Measurements from ENCODE around the gene OTOF.

OTOF gene

DNA sequence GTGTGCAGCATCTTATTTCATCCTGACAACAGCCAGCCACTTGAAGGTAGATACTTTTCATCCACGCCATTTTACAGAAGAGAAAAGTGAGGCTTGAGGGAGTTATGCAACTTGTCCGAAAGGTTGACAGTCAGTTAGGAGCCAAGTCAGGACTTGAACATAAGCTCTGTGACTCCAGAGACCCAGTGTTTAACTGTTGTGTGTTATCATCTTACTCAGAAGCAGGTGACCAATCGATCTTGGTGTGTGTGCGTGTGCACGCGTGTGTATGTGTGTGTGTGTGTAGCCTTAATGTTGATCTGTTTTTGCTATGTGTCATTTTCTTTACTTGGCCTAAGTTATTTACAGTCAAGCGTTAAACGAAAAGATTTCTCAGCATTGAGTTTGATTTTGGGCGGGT is 54.2 kb downstream of the OTOF start:
- no peak for TF ChIP-seq CTCF (IDR thresholded peaks at IDR 0.05; ENCODE audit: low read depth, low read length)
- H3K4me3 ChIP-seq (ENCODE audit: low read depth, low read length), result no peak overlapping the region

DNA sequence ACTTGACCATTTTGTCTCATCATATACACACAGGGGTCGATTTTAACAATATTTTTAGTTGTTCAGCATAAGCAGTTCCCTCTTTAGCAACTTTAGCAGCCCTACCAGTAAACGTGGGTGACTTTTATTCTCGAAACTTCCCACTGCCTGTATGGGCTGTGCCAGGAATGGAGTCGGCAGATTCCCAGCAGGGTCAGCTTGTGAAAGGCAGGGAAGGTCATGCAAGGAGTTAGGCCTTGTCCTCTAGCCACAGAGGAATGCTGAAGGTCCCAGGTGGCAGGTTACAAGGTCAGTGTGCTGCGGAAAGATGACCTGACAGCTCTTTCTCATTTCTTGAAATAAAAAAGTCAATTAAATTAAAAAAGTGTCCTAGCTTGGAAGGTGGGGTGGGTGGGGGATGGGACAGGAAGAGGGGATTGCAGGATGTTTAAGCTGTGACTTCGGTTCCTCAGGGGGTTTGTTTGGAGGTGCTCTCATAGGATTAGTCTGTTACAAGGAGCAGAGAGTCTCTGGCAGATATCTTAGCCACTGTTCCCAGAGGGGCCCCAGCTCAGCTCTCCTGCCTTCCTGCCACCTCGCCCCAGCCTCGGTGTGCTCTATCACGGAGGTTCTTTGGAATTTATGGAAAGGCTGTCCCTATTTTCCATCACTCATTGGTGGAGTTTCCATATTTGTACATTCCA is 54.8 kb downstream of the OTOF start:
- TF ChIP-seq CTCF (IDR thresholded peaks at IDR 0.05; ENCODE audit: low read depth, low read length), result no peak

DNA sequence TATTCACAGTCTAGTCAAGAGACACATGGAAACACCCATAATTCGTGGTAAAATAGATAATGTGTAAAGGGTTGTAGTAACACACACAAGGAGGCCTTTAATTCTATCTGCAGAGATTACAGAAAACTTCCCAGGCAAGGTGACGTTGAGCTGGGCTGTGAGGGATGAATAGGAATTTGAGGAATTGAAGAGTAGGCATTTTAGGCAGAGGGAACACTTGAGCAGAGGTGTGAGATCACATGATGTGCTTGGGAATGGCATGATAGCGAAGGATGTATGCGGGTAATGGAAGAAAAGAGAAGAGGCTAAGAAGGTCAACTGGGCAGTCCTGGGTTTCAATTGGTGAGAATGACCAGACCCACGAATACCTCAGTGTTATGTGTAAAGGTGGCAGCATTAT is 56.0 kb downstream of the OTOF start:
- no peak for TF ChIP-seq CTCF (IDR thresholded peaks at IDR 0.05; ENCODE audit: low read depth, low read length)
- no peak overlapping the region for H3K4me3 ChIP-seq (ENCODE audit: low read depth, low read length)

More for the DNA sequence above, 54.8 kb downstream of the OTOF start:
- H3K4me3 ChIP-seq (ENCODE audit: low read depth, low read length), result no peak overlapping the region

GRCh38 chr2:26414311-26414710 is 63.6 kb downstream of the OTOF start:
- no peak for TF ChIP-seq CTCF (IDR thresholded peaks at IDR 0.05; ENCODE audit: low read depth, low read length)
- H3K4me3 ChIP-seq (ENCODE audit: low read depth, low read length), result no peak overlapping the region

- no peak overlapping the region for H3K4me3 ChIP-seq (ENCODE audit: low read depth, low read length)
- TF ChIP-seq CTCF (IDR thresholded peaks at IDR 0.05; ENCODE audit: low read depth, low read length), result no peak
These were observed 65.7 kb downstream of the OTOF start for GRCh38 chr2:26412091-26412673.

- no peak overlapping the region for H3K4me3 ChIP-seq (ENCODE audit: low read depth, low read length)
- no peak for TF ChIP-seq CTCF (IDR thresholded peaks at IDR 0.05; ENCODE audit: low read depth, low read length)
These were observed 66.5 kb downstream of the OTOF start for GRCh38 chr2:26411419-26411818.

- no peak overlapping the region for H3K4me3 ChIP-seq (ENCODE audit: low read depth, low read length)
- TF ChIP-seq CTCF (IDR thresholded peaks at IDR 0.05; ENCODE audit: low read depth, low read length), result no peak
These were observed 67.1 kb downstream of the OTOF start for GRCh38 chr2:26410764-26411243.
